GM21786 (cell line): Measurements from ENCODE around the gene OR4X2.
"Not testable (repeated sequence)": the region's sequence is repeated elsewhere in the genome, so short reads cannot be mapped to it uniquely, and the experiment has no call there.

ENCODE experiments used
- ATAC-seq: cut with Tn5 transposase; IDR thresholded peaks from one replicate; pipeline ENCODE4 v1.9.1; 2021; ENCODE audit not compliant: unreplicated experiment

The OR4X2 gene

DNA sequence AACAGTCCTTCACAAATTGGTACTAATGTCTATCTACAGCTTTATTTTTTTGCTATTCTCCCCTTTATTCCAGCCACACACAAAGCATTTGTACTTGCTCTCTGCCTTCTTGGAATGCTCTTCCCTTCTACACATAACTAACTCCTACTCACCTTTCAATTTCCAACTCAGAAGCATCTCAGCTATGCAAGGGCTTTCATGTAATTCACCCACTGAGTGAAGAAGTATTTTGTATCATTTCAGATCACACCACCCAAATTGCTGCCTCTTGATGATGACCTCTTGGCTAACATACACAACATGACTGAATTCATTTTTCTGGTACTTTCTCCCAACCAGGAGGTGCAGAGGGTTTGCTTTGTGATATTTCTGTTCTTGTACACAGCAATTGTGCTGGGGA, at the start of gene OR4X2:
Gene OR4X2 (plus strand): TSS at position 301 of the 400 bp plus-strand sequence. CDS start 0 bp downstream, at position 301.
- no peak for ATAC-seq

DNA sequence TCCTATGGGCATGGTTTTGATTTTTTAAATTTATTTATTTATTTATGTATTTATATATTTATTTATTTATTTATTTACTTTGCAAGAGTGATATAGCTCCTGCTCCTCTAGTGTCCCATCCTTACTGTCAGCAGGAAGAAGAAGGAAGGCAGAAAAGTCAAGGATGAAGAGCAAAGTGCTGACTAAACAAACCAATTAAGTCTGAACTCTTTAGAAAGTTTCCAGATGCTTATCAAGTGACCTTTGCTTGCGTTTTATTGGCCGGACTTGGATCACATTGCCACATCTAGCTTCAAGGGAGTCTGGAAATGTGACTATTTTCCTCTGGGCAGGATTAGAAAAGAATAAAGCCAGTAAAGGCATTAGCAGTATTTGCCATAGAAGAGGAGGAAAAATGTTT, 37.0 kb upstream of the OR4X2 start:
- ATAC-seq = no peak

- no peak for ATAC-seq
These were observed 34.9 kb upstream of the OR4X2 start for GRCh38 chr11:48210052-48210451.

DNA sequence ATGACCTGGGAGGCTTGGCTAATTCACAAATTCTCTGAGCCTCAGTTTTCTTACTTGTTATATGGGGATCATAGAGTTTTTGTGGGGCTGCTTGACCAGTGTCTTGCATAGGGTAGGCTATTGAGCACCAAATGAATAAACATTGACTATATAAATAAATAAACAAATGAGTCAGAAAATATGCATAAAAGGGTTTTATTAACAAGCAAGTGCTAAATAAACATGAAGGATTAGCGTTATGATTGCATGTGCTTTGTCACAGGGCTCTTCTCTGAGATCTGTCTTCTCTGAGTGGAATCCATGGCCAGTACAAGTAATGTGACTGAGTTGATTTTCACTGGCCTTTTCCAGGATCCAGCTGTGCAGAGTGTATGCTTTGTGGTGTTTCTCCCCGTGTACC, 28.4 kb upstream of the OR4X2 start, which contains the start of gene OR4B1:
Gene OR4B1 (plus strand): TSS at position 301 of the 400 bp plus-strand sequence. CDS start 0 bp downstream, at position 301.
- no peak for ATAC-seq

DNA sequence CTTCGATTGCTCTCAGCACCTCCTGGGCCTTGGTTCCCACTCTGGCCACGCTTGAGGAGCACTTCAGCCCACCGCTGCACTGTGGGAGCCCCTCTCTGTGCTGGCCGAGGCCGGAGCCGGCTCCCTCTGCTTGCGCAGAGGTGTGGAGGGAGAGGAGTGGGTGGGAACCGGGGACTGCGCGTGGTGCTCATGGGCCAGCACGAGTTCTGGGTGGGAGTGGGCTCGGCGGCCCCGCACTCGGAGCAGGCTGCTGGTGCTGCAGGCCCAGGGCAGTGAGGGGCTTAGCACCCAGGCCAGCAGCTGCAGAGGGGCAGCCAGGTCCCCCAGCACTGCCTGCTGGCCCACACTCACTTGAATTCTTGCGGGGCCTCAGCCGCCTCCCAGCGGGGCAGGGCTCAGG, 16.1 kb upstream of the OR4X2 start:
- no peak for ATAC-seq

GRCh38 chr11:48230057-48230456, 14.8 kb upstream of the OR4X2 start:
- ATAC-seq = not testable (repeated sequence)

GRCh38 chr11:48237727-48238126, 7.2 kb upstream of the OR4X2 start:
- no peak for ATAC-seq

GRCh38 chr11:48242501-48242900, 2.4 kb upstream of the OR4X2 start:
- no peak for ATAC-seq

DNA sequence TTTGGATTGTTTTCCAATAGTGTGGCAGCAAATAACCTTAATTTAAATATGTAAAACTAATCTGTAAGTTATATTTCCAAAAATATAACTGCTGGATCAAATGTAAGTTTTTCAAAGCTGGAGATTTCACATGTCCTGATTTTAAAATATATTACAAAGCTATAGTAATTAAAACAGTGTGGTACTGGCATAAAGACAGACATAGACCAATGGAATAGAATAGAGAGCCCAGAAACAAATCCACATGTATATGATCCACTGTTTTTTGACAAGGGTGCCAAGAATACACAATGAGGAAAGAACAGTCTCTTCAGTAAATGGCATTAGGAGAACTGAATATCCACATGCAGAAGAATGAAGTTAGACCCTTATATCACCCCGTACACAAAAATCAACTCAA, 4.0 kb downstream of the OR4X2 start:
- ATAC-seq = no peak

DNA sequence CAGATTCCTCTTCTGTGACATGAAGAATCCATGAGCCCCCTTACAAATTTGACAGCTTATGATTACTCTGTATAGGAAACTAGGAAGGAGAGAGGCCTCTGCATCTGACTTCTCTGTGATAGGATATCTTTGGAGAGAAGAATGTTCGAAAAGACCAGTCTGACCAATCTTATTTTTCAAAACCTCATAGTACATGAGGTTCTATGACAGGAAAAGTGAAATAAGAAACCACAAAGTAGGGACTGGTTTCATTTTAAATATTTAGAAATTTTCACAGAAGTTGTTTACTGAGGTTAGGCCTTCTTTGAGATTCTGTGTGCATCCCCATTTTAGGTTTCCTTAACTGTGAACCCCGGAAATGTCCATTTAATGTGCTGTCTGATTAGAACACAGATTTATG, 16.7 kb downstream of the OR4X2 start:
- ATAC-seq = no peak

GRCh38 chr11:48263423-48263911, 18.6 kb downstream of the OR4X2 start, which contains the start of gene OR4X1:
OR4X1 (plus strand) TSS chr11:48263861; CDS start chr11:48263861, 0 bp downstream.
- ATAC-seq = no peak

DNA sequence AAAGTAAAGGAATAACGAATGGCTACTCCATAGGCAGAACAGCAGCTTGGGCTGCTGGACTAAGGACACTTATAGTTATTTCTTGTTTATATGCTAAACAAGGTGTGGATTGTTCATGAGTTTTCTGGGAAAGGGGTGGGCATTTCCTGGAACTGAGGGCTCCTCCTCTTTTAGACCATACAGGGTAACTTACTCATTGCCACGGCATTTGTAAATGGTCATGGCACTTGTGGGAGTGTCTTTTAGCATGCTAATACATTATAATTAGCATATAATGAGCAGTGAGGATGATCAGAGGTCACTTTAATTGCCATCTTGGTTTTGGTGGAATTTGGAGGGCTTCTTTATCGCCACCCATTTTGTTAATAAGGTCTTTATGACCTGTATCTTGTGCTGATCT, 25.7 kb downstream of the OR4X2 start:
- no peak for ATAC-seq

GRCh38 chr11:48272606-48273005, 27.7 kb downstream of the OR4X2 start:
- ATAC-seq = no peak
